ENCODE data around the gene FRS3. TPM values are rescaled to one million over a fixed set of nuclear protein-coding genes. Genes with fewer than 3 reads are reported as not detected.

The FRS3 gene
- total and polyA plus RNA-seq, 2 experiments from 2014 or later, result 1.3 to 3.3 TPM

DNA sequence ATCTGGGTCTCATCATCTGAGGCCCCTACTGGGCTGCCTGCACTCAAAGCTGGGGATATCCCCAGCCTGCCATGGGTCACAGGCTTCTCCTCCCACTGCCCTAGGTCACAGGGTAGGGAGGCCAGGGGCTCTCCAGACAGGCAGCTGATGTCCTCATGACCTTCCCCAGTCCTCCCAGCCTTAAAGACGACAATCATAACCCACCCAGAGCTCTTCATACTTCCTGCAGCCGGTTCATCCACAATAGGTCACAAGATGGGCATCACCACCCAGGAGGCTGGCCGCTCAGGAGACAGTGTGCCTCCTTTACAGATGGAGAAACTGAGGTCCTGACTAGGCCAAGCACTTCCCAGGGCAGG lies 59.5 kb downstream of the FRS3 start:
- Mint-ChIP-seq H3K9me3 (no peaks in the 10 kb centered on the region), H3K4me3 (no peak overlapping the region), H3K4me1 (peaks cover 24% of the 10 kb centered on the region), H3K27ac (no peak overlapping the region), H3K36me3 (ENCODE audit: low read depth) (no peaks in the 10 kb centered on the region), H3K27me3 (ENCODE audit: insufficient read depth, low read depth, poor library complexity) (peaks cover 3% of the 10 kb centered on the region)
- Histone ChIP-seq H3F3A (replicated peaks; ENCODE audit: low read depth) (no peaks in the 10 kb centered on the region), H3K27me3 (ENCODE audit: insufficient read depth) (no peaks in the 10 kb centered on the region), H2AFZ (no peak overlapping the region), H3K4me1 (ENCODE audit: insufficient read depth) (peaks cover 8% of the 10 kb centered on the region), H3K79me2 (replicated peaks; ENCODE audit: insufficient read depth) (no peaks in the 10 kb centered on the region), H3K4me3 (no peak overlapping the region), H3K27ac (ENCODE audit: low read depth) (no peak overlapping the region), H3K4me2 (no peak overlapping the region), H3K36me3 (ENCODE audit: insufficient read depth) (no peaks in the 10 kb centered on the region), H3K9me2 (ENCODE audit: insufficient read depth) (no peaks in the 10 kb centered on the region), H4K20me1 (replicated peaks; ENCODE audit: insufficient read depth) (no peaks in the 10 kb centered on the region)
- ATAC-seq (no peak), DNase-seq (ENCODE audit: low spot score) (no peak)
- TF ChIP-seq, protein P1, sequence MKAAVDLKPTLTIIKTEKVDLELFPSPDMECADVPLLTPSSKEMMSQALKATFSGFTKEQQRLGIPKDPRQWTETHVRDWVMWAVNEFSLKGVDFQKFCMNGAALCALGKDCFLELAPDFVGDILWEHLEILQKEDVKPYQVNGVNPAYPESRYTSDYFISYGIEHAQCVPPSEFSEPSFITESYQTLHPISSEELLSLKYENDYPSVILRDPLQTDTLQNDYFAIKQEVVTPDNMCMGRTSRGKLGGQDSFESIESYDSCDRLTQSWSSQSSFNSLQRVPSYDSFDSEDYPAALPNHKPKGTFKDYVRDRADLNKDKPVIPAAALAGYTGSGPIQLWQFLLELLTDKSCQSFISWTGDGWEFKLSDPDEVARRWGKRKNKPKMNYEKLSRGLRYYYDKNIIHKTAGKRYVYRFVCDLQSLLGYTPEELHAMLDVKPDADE (IDR thresholded peaks at IDR 0.05), result no peak
- TF ChIP-seq ZNF114 (CRISPR knock-in tag; IDR thresholded peaks at IDR 0.05), result no peak
- no peak for TF ChIP-seq EZH2phosphoT487 (IDR thresholded peaks at IDR 0.05; ENCODE audit: unreplicated experiment)
- TF ChIP-seq, protein P2, sequence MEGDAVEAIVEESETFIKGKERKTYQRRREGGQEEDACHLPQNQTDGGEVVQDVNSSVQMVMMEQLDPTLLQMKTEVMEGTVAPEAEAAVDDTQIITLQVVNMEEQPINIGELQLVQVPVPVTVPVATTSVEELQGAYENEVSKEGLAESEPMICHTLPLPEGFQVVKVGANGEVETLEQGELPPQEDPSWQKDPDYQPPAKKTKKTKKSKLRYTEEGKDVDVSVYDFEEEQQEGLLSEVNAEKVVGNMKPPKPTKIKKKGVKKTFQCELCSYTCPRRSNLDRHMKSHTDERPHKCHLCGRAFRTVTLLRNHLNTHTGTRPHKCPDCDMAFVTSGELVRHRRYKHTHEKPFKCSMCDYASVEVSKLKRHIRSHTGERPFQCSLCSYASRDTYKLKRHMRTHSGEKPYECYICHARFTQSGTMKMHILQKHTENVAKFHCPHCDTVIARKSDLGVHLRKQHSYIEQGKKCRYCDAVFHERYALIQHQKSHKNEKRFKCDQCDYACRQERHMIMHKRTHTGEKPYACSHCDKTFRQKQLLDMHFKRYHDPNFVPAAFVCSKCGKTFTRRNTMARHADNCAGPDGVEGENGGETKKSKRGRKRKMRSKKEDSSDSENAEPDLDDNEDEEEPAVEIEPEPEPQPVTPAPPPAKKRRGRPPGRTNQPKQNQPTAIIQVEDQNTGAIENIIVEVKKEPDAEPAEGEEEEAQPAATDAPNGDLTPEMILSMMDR (conservative IDR thresholded peaks at IDR 0.05; ENCODE audit: low read depth in 2 of 2), result no peak
- no peak for TF ChIP-seq ZNF331 (CRISPR knock-in tag; IDR thresholded peaks at IDR 0.05; ENCODE audit: low read depth)
- TF ChIP-seq CREB1 (CRISPR knock-in tag; IDR thresholded peaks at IDR 0.05; ENCODE audit: low read depth), result no peak
- TF ChIP-seq, protein P3, sequence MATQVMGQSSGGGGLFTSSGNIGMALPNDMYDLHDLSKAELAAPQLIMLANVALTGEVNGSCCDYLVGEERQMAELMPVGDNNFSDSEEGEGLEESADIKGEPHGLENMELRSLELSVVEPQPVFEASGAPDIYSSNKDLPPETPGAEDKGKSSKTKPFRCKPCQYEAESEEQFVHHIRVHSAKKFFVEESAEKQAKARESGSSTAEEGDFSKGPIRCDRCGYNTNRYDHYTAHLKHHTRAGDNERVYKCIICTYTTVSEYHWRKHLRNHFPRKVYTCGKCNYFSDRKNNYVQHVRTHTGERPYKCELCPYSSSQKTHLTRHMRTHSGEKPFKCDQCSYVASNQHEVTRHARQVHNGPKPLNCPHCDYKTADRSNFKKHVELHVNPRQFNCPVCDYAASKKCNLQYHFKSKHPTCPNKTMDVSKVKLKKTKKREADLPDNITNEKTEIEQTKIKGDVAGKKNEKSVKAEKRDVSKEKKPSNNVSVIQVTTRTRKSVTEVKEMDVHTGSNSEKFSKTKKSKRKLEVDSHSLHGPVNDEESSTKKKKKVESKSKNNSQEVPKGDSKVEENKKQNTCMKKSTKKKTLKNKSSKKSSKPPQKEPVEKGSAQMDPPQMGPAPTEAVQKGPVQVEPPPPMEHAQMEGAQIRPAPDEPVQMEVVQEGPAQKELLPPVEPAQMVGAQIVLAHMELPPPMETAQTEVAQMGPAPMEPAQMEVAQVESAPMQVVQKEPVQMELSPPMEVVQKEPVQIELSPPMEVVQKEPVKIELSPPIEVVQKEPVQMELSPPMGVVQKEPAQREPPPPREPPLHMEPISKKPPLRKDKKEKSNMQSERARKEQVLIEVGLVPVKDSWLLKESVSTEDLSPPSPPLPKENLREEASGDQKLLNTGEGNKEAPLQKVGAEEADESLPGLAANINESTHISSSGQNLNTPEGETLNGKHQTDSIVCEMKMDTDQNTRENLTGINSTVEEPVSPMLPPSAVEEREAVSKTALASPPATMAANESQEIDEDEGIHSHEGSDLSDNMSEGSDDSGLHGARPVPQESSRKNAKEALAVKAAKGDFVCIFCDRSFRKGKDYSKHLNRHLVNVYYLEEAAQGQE (IDR thresholded peaks at IDR 0.05; ENCODE audit: unreplicated experiment), result no peak
- no peak for TF ChIP-seq JUNB (IDR thresholded peaks at IDR 0.05; ENCODE audit: unreplicated experiment)
- TF ChIP-seq, protein P4, sequence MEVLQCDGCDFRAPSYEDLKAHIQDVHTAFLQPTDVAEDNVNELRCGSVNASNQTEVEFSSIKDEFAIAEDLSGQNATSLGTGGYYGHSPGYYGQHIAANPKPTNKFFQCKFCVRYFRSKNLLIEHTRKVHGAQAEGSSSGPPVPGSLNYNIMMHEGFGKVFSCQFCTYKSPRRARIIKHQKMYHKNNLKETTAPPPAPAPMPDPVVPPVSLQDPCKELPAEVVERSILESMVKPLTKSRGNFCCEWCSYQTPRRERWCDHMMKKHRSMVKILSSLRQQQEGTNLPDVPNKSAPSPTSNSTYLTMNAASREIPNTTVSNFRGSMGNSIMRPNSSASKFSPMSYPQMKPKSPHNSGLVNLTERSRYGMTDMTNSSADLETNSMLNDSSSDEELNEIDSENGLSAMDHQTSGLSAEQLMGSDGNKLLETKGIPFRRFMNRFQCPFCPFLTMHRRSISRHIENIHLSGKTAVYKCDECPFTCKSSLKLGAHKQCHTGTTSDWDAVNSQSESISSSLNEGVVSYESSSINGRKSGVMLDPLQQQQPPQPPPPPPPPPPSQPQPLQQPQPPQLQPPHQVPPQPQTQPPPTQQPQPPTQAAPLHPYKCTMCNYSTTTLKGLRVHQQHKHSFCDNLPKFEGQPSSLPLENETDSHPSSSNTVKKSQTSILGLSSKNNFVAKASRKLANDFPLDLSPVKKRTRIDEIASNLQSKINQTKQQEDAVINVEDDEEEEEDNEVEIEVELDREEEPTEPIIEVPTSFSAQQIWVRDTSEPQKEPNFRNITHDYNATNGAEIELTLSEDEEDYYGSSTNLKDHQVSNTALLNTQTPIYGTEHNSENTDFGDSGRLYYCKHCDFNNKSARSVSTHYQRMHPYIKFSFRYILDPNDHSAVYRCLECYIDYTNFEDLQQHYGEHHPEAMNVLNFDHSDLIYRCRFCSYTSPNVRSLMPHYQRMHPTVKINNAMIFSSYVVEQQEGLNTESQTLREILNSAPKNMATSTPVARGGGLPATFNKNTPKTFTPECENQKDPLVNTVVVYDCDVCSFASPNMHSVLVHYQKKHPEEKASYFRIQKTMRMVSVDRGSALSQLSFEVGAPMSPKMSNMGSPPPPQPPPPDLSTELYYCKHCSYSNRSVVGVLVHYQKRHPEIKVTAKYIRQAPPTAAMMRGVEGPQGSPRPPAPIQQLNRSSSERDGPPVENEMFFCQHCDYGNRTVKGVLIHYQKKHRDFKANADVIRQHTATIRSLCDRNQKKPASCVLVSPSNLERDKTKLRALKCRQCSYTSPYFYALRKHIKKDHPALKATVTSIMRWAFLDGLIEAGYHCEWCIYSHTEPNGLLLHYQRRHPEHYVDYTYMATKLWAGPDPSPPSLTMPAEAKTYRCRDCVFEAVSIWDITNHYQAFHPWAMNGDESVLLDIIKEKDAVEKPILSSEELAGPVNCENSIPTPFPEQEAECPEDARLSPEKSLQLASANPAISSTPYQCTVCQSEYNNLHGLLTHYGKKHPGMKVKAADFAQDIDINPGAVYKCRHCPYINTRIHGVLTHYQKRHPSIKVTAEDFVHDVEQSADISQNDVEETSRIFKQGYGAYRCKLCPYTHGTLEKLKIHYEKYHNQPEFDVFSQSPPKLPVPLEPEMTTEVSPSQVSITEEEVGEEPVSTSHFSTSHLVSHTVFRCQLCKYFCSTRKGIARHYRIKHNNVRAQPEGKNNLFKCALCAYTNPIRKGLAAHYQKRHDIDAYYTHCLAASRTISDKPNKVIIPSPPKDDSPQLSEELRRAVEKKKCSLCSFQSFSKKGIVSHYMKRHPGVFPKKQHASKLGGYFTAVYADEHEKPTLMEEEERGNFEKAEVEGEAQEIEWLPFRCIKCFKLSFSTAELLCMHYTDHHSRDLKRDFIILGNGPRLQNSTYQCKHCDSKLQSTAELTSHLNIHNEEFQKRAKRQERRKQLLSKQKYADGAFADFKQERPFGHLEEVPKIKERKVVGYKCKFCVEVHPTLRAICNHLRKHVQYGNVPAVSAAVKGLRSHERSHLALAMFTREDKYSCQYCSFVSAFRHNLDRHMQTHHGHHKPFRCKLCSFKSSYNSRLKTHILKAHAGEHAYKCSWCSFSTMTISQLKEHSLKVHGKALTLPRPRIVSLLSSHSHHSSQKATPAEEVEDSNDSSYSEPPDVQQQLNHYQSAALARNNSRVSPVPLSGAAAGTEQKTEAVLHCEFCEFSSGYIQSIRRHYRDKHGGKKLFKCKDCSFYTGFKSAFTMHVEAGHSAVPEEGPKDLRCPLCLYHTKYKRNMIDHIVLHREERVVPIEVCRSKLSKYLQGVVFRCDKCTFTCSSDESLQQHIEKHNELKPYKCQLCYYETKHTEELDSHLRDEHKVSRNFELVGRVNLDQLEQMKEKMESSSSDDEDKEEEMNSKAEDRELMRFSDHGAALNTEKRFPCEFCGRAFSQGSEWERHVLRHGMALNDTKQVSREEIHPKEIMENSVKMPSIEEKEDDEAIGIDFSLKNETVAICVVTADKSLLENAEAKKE (CRISPR knock-in tag; IDR thresholded peaks at IDR 0.05), result no peak
- TF ChIP-seq NANOG (IDR thresholded peaks at IDR 0.05; ENCODE audit: borderline replicate concordance), result no peak
- no peak for TF ChIP-seq EZH2 (IDR thresholded peaks at IDR 0.05; ENCODE audit: low read depth, unreplicated experiment)
- no peak for TF ChIP-seq STAT1 (IDR thresholded peaks at IDR 0.05; ENCODE audit: unreplicated experiment)
- no peak for TF ChIP-seq POLR2AphosphoS5 (IDR thresholded peaks at IDR 0.05; ENCODE audit: low read depth)

All from GM23338 (cell line).